ENCODE data around the gene FBXO10.

- no peak for TF ChIP-seq POLR2A (IDR thresholded peaks at IDR 0.05)
- no peak for TF ChIP-seq CTCF (IDR thresholded peaks at IDR 0.05)
These were observed 667 bp downstream of the FBXO10 start for GRCh38 chr9:37575511-37575914.

Measured in testis (tissue), 2 donors.